Progenitor cell of endocrine pancreas (in vitro differentiated cells): ENCODE data around the gene FIS1. TPM values are rescaled to one million over a fixed set of nuclear protein-coding genes. Genes with fewer than 3 reads are reported as not detected.

Experiments used
- DNase-seq: peaks from one replicate; pipeline ENCODE4 v3.0.0; 2021; ENCODE audit warnings: low spot score; ENCODE audit not compliant: unreplicated experiment
- H3K27ac Mint-ChIP-seq: 2 replicates; pipeline ENCODE4 v1.8.0; 2021; ENCODE audit warnings: mild to moderate bottlenecking, moderate library complexity, mixed read lengths
- H3K27me3 Mint-ChIP-seq: 2 replicates; pipeline ENCODE4 v1.8.0; 2021; ENCODE audit warnings: mixed read lengths
- H3K36me3 Mint-ChIP-seq: 2 replicates; pipeline ENCODE4 v1.8.0; 2022; ENCODE audit warnings: mixed read lengths; ENCODE audit not compliant: insufficient read depth
- H3K4me1 Mint-ChIP-seq: 2 replicates; pipeline ENCODE4 v1.8.0; 2021; ENCODE audit warnings: low read depth, mixed read lengths
- H3K4me3 Mint-ChIP-seq: 2 replicates; pipeline ENCODE4 v1.8.0; 2021; ENCODE audit warnings: low read depth, mild to moderate bottlenecking, moderate library complexity, mixed read lengths
- H3K9me3 Mint-ChIP-seq: 2 replicates; pipeline ENCODE4 v1.8.0; 2021; ENCODE audit warnings: low read depth, mixed read lengths
- total RNA-seq: library from RNA; stranded (reverse); gene quantifications from 2 replicates; pipeline ENCODE4 v1.2.1, GENCODE V29; 2021
- TF ChIP-seq, protein P1 (sequence below): fragments of 200-600 bp; sonication (generic); IDR thresholded peaks from one replicate; pipeline ENCODE4 v1.5.0; 2021; ENCODE audit warnings: antibody characterized with exemption, mild to moderate bottlenecking; ENCODE audit not compliant: unreplicated experiment

FIS1 gene
- total RNA-seq, 1 donor from 2014 or later, result 118 TPM

DNA sequence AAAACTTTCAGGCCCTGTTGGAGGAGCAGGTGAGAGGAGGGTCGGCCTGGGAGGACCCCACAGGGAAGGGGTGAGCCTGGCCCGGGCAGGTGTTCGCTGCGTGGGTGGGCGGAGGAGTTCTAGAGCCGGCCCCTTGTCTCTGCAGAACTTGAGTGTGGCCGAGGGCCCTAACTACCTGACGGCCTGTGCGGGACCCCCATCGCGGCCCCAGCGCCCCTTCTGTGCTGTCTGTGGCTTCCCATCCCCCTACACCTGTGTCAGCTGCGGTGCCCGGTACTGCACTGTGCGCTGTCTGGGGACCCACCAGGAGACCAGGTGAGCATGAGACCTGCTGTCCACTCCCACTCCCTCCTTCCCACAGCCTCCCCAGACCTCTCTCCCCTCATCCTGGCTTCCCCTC lies 21.4 kb downstream of the FIS1 start:
- peaks cover 7% of the 10 kb centered on the region for H3K4me1 Mint-ChIP-seq
- no peaks in the 10 kb centered on the region for H3K9me3 Mint-ChIP-seq
- no peak overlapping the region for H3K4me3 Mint-ChIP-seq
- no peaks in the 10 kb centered on the region for H3K27me3 Mint-ChIP-seq
- peaks cover 17% of the 10 kb centered on the region for H3K36me3 Mint-ChIP-seq
- no peak overlapping the region for H3K27ac Mint-ChIP-seq
- TF ChIP-seq, protein P1, sequence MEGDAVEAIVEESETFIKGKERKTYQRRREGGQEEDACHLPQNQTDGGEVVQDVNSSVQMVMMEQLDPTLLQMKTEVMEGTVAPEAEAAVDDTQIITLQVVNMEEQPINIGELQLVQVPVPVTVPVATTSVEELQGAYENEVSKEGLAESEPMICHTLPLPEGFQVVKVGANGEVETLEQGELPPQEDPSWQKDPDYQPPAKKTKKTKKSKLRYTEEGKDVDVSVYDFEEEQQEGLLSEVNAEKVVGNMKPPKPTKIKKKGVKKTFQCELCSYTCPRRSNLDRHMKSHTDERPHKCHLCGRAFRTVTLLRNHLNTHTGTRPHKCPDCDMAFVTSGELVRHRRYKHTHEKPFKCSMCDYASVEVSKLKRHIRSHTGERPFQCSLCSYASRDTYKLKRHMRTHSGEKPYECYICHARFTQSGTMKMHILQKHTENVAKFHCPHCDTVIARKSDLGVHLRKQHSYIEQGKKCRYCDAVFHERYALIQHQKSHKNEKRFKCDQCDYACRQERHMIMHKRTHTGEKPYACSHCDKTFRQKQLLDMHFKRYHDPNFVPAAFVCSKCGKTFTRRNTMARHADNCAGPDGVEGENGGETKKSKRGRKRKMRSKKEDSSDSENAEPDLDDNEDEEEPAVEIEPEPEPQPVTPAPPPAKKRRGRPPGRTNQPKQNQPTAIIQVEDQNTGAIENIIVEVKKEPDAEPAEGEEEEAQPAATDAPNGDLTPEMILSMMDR, result no peak
- no peak for DNase-seq

DNA sequence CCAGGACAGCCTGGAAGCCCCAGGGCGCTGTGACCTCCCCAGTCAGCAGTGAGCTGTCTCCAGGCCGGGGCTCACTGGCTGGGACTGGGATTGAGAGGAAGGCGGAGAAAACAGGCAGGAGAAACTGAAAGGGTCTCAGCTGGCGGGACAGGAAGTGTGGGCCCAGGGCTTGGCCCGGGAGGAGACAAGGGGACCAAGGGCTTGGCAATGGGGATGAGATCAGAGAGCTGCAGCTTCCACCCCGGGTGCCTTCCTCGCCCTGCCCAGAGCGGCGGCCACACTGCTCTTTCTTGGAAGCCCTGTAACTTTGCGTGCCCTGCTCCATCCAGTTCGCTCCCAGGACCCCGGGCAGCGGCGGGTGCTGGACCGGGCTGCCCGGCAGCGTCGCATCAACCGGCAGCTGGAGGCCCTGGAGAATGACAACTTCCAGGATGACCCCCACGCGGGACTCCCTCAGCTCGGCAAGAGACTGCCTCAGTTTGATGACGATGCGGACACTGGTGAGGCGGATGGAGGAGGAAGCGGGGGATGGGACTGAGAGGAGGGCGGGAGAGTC lies 22.5 kb downstream of the FIS1 start:
- peaks cover 15% of the 10 kb centered on the region for H3K36me3 Mint-ChIP-seq
- H3K27ac Mint-ChIP-seq, result peak overlapping the region; percentile 57
- no peaks in the 10 kb centered on the region for H3K9me3 Mint-ChIP-seq
- no peaks in the 10 kb centered on the region for H3K27me3 Mint-ChIP-seq
- no peak overlapping the region for H3K4me3 Mint-ChIP-seq
- DNase-seq, result no peak
- TF ChIP-seq, protein P1, result no peak
- peaks cover 12% of the 10 kb centered on the region for H3K4me1 Mint-ChIP-seq

GRCh38 chr7:101220295-101220694 lies 24.6 kb downstream of the FIS1 start:
- TF ChIP-seq, protein P1, result no peak
- no peak overlapping the region for H3K27ac Mint-ChIP-seq
- peaks cover 14% of the 10 kb centered on the region for H3K36me3 Mint-ChIP-seq
- H3K27me3 Mint-ChIP-seq, result no peaks in the 10 kb centered on the region
- no peak for DNase-seq
- no peaks in the 10 kb centered on the region for H3K9me3 Mint-ChIP-seq
- H3K4me3 Mint-ChIP-seq, result no peak overlapping the region
- peaks cover 20% of the 10 kb centered on the region for H3K4me1 Mint-ChIP-seq

- Mint-ChIP-seq H3K4me1 (peaks cover 20% of the 10 kb centered on the region), H3K4me3 (peak overlapping the region; percentile 99), H3K27me3 (no peaks in the 10 kb centered on the region), H3K9me3 (no peaks in the 10 kb centered on the region), H3K27ac (peak overlapping the region; percentile 91), H3K36me3 (peaks cover 11% of the 10 kb centered on the region)
- DNase-seq, result no peak
- TF ChIP-seq, protein P1, result no peak
These were observed 26.4 kb downstream of the FIS1 start for GRCh38 chr7:101218236-101219125.

DNA sequence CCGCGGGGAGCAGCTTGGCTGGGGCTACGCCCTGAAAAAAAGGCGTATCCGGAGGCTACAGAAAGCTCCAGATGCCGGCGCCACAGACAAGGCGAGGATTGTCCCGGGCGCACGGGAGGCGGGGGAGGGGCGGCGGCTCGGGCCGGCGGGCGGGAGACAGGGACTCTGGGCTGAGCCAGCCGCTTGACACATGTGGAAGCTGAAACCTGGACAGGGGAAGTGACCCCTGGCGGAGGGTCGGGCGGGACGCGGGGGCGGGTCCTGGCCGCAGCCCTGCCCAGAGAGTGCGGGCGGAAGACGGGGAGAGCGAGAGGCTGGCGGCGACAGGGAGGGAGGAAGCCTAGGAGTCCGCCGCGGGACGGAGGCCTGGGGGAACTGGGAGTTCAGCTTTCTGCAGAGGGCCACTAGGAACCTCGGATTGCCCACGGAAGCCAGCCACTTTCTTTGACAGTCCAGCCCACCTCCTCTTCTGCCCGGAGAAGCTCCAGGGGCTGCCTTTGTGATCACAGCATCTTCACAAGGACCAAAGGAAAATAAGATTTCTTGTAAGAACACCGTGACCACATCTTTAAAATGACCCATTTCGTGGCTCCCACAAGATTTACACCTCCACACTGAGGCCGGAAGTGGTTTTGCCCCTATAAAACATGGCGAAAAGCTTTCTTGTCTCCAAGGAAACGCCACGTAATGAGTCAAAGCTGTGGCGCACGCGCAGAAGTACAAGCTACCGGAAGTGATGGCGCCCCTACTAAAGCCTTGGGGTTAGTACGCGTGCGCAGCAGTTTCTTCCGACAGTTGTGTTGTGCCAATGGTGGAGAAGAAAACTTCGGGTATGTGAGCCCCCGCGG lies 27.3 kb downstream of the FIS1 start, which contains the start of the genes PLOD3 and ZNHIT1:
Gene PLOD3 (minus strand): TSS at position 194 of the 848 bp plus-strand sequence. CDS start 307 bp downstream, outside the sequence.
Gene ZNHIT1 (plus strand): TSS at position 778 of the 848 bp plus-strand sequence. CDS start 31 bp downstream, at position 809.
- Mint-ChIP-seq H3K4me3 (peak within 1 kb of the TSS; percentile 99), H3K27me3 (no peaks in the 10 kb centered on the region), H3K9me3 (no peaks in the 10 kb centered on the region), H3K36me3 (peaks cover 9% of the 10 kb centered on the region), H3K4me1 (peaks cover 20% of the 10 kb centered on the region), H3K27ac (peak within 1 kb of the TSS; percentile 91)
- peak; percentile 87 for DNase-seq
- TF ChIP-seq, protein P1, result no peak
